ENCODE results near the gene AADACL4. TPM values are rescaled to one million over a fixed set of nuclear protein-coding genes. Genes with fewer than 3 reads are reported as not detected.

AADACL4 gene
- total RNA-seq, result 0.20 TPM in 1 of 2 replicates, not detected in the other
- not detected in 2 replicates for polyA plus RNA-seq

DNA sequence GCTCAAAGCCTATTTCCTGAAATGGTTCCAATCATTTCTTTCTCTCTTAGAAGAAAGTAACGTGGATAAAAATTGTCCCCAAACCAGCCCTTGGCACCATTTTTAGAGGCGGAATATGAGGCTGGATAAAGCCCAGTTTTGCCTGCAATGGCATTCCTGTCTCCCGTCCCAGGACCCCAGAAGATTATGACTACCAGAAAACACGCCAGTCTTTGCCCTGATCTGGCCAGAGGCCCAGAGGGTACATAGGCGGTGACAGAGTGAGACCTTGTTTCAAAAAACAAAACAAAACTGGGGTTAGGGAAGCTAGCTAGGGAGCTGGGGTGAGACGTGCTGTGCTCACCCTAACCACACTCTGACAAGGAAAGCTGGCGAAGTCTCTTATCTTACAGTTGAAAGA lies at the start of gene AADACL4:
Gene AADACL4, plus strand, starts transcription at position 301 of the 400 bp plus-strand sequence. CDS start 462 bp downstream, outside the sequence.
- no peaks in the 10 kb centered on the region for H3K9me2 ChIP-seq (replicated peaks; ENCODE audit: insufficient read depth)
- no peaks in the 10 kb centered on the region for H3K36me3 ChIP-seq (replicated peaks; ENCODE audit: insufficient read depth, low read depth)
- no peak within 1 kb of the TSS for H3K4me2 ChIP-seq
- no peak for TF ChIP-seq EZH2phosphoT487 (IDR thresholded peaks at IDR 0.05; ENCODE audit: low read depth, severe bottlenecking, unreplicated experiment)
- TF ChIP-seq, protein P1, sequence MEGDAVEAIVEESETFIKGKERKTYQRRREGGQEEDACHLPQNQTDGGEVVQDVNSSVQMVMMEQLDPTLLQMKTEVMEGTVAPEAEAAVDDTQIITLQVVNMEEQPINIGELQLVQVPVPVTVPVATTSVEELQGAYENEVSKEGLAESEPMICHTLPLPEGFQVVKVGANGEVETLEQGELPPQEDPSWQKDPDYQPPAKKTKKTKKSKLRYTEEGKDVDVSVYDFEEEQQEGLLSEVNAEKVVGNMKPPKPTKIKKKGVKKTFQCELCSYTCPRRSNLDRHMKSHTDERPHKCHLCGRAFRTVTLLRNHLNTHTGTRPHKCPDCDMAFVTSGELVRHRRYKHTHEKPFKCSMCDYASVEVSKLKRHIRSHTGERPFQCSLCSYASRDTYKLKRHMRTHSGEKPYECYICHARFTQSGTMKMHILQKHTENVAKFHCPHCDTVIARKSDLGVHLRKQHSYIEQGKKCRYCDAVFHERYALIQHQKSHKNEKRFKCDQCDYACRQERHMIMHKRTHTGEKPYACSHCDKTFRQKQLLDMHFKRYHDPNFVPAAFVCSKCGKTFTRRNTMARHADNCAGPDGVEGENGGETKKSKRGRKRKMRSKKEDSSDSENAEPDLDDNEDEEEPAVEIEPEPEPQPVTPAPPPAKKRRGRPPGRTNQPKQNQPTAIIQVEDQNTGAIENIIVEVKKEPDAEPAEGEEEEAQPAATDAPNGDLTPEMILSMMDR (IDR thresholded peaks at IDR 0.05; ENCODE audit: poor library complexity), result no peak
- TF ChIP-seq EZH2 (IDR thresholded peaks at IDR 0.05; ENCODE audit: borderline replicate concordance), result no peak
- no peak for DNase-seq (ENCODE audit: low spot score)
- no peak within 1 kb of the TSS for H3K4me3 ChIP-seq
- H3K27ac ChIP-seq, result no peak within 1 kb of the TSS
- no peaks in the 10 kb centered on the region for H3K27me3 ChIP-seq
- H4K20me1 ChIP-seq (ENCODE audit: insufficient read depth, poor library complexity, severe bottlenecking), result no peaks in the 10 kb centered on the region
- no peaks in the 10 kb centered on the region for H3K4me1 ChIP-seq (ENCODE audit: insufficient read depth)
- H3K9me3 ChIP-seq (ENCODE audit: low read depth), result no peaks in the 10 kb centered on the region
- no peaks in the 10 kb centered on the region for H3K79me2 ChIP-seq
- H2AFZ ChIP-seq, result no peak within 1 kb of the TSS
- 87% methylated on average over 7 of the region's 7 CpGs for WGBS (ENCODE audit: low lambda C conversion rate, missing lambda C conversion rate)

- Histone ChIP-seq H2AFZ (no peak overlapping the region), H3K79me2 (peaks cover 83% of the 10 kb centered on the region), H3K9me2 (replicated peaks; ENCODE audit: insufficient read depth) (no peaks in the 10 kb centered on the region), H3K9me3 (ENCODE audit: low read depth) (no peaks in the 10 kb centered on the region), H3K4me3 (no peak overlapping the region), H3K27me3 (no peaks in the 10 kb centered on the region), H3K27ac (peak overlapping the region; percentile 97), H3K36me3 (replicated peaks; ENCODE audit: insufficient read depth, low read depth) (no peaks in the 10 kb centered on the region), H3K4me1 (ENCODE audit: insufficient read depth) (peaks cover 50% of the 10 kb centered on the region), H4K20me1 (ENCODE audit: insufficient read depth, poor library complexity, severe bottlenecking) (peaks cover 22% of the 10 kb centered on the region), H3K4me2 (peak overlapping the region; percentile 84)
- no peak for DNase-seq (ENCODE audit: low spot score)
- WGBS (ENCODE audit: low lambda C conversion rate, missing lambda C conversion rate), result 88% methylated on average over 6 of the region's 6 CpGs
- TF ChIP-seq EZH2 (IDR thresholded peaks at IDR 0.05; ENCODE audit: borderline replicate concordance) (no peak), EZH2phosphoT487 (IDR thresholded peaks at IDR 0.05; ENCODE audit: low read depth, severe bottlenecking, unreplicated experiment) (no peak)
- TF ChIP-seq, protein P1 (IDR thresholded peaks at IDR 0.05; ENCODE audit: poor library complexity), result no peak
Measured at GRCh38 chr1:12594490-12594889, 49.4 kb upstream of the AADACL4 start.

DNA sequence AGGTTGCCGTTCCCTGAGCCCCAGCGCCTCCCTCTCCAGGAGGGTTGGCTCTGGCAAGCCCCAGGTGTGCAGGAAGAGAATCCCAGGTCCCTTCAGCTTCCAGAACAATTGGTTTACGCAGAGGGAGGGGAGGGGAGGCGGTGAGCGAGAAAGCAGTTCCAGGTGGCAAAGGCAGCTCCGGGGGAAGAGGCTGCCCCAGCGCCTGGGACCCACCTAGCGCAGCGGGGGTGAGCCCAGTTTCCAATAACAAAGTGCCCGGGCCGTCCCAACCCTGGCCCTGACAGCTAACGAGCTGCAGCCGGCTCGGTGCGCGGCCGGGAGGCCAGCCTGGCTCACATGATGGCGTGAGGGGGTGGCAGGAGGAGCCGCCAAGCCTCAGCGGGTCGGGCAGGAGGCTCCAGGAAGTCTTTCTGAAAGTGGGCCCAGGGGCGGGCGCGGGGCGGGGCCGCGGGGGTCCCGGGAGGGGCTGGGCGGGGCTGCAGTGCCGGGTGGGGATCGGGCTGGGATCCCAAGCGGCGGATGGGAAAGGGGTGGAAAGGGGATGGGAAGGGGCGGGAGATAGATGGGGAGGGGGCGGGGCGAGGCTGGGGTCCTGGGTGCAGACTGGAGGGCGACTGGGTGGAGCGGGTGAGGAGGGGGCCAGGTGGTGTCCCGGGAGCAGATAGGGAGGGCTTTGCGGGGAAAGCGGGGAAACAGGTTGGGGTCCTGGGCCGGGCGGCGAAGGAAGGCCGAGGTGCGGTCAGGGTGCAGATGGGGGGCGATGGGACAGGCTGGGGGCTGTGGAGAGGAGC lies 48.7 kb upstream of the AADACL4 start:
- DNase-seq (ENCODE audit: low spot score), result peak; percentile 88
- peaks cover 28% of the 10 kb centered on the region for H4K20me1 ChIP-seq (ENCODE audit: insufficient read depth, poor library complexity, severe bottlenecking)
- H2AFZ ChIP-seq, result no peak overlapping the region

More for the DNA sequence above, 48.7 kb upstream of the AADACL4 start:
- peaks cover 55% of the 10 kb centered on the region for H3K4me1 ChIP-seq (ENCODE audit: insufficient read depth)
- no peaks in the 10 kb centered on the region for H3K36me3 ChIP-seq (replicated peaks; ENCODE audit: insufficient read depth, low read depth)
- H3K79me2 ChIP-seq, result peaks cover 83% of the 10 kb centered on the region
- H3K27ac ChIP-seq, result peak overlapping the region; percentile 97
- TF ChIP-seq EZH2 (IDR thresholded peaks at IDR 0.05; ENCODE audit: borderline replicate concordance) (no peak), EZH2phosphoT487 (IDR thresholded peaks at IDR 0.05; ENCODE audit: low read depth, severe bottlenecking, unreplicated experiment) (no peak)
- TF ChIP-seq, protein P1 (IDR thresholded peaks at IDR 0.05; ENCODE audit: poor library complexity), result no peak
- no peaks in the 10 kb centered on the region for H3K9me2 ChIP-seq (replicated peaks; ENCODE audit: insufficient read depth)
- 15% methylated on average over 26 of the region's 47 CpGs for WGBS (ENCODE audit: low lambda C conversion rate, missing lambda C conversion rate)
- no peaks in the 10 kb centered on the region for H3K9me3 ChIP-seq (ENCODE audit: low read depth)
- H3K4me2 ChIP-seq, result peak overlapping the region; percentile 84
- H3K27me3 ChIP-seq, result no peaks in the 10 kb centered on the region
- no peak overlapping the region for H3K4me3 ChIP-seq

Data from hepatocyte (in vitro differentiated cells).